Smooth muscle cell (in vitro differentiated cells): ENCODE measurements around the gene PUM1. TPM values are rescaled to one million over a fixed set of nuclear protein-coding genes. Genes with fewer than 3 reads are reported as not detected.

Experiments
- DNase-seq: peaks from one replicate; lab custom pipeline; 2025; ENCODE audit not compliant: unreplicated experiment; lab: John Stamatoyannopoulos, UW
- H2AFZ ChIP-seq: fragments of 200-600 bp; sonication (generic); 2 replicates; pipeline ENCODE4 v1.6.0; 2016; ENCODE audit warnings: antibody characterized with exemption, low read depth, mild to moderate bottlenecking
- H3F3A ChIP-seq: fragments of 200-600 bp; sonication (generic); 2 replicates; pipeline ENCODE4 v1.6.0; 2017; ENCODE audit warnings: antibody characterized with exemption, low read depth
- H3K27ac ChIP-seq: fragments of 200-600 bp; sonication (generic); 2 replicates; pipeline ENCODE4 v1.5.1; 2016; ENCODE audit warnings: low read depth, mild to moderate bottlenecking
- H3K27me3 ChIP-seq: fragments of 200-600 bp; sonication (generic); 2 replicates; pipeline ENCODE4 v1.6.1; 2016; ENCODE audit warnings: low read depth, mild to moderate bottlenecking
- H3K36me3 ChIP-seq: fragments of 200-600 bp; sonication (generic); 2 replicates; pipeline ENCODE4 v1.5.1; 2016; ENCODE audit warnings: low read depth
- H3K4me1 ChIP-seq: fragments of 200-600 bp; sonication (generic); 2 replicates; pipeline ENCODE4 v1.5.1; 2016; ENCODE audit warnings: low read depth
- H3K4me2 ChIP-seq: fragments of 200-600 bp; sonication (generic); 2 replicates; pipeline ENCODE4 v1.6.0; 2016; ENCODE audit warnings: mild to moderate bottlenecking
- H3K4me3 ChIP-seq: fragments of 200-600 bp; sonication (generic); 2 replicates; pipeline ENCODE4 v1.5.1; 2016; ENCODE audit warnings: mild to moderate bottlenecking
- H3K79me2 ChIP-seq: fragments of 200-600 bp; sonication (generic); 2 replicates; pipeline ENCODE4 v1.6.0; 2016; ENCODE audit warnings: low read depth, mild to moderate bottlenecking
- H3K9ac ChIP-seq: fragments of 200-600 bp; sonication (generic); 2 replicates; pipeline ENCODE4 v1.6.0; 2016; ENCODE audit warnings: low read depth
- H3K9me3 ChIP-seq: fragments of 200-600 bp; sonication (generic); replicated peaks from 2 replicates; pipeline ENCODE4 v1.5.1; 2016; ENCODE audit warnings: low read depth
- H4K20me1 ChIP-seq: fragments of 200-600 bp; sonication (generic); 2 replicates; pipeline ENCODE4 v1.6.0; 2016; ENCODE audit warnings: low read depth
- CTCF ChIP-seq: fragments of 200-600 bp; sonication (generic); IDR thresholded peaks from 2 replicates; pipeline ENCODE4 v1.5.1; 2017; ENCODE audit warnings: borderline replicate concordance, mild to moderate bottlenecking, antibody characterized with exemption; ENCODE audit not compliant: insufficient read depth, poor library complexity, severe bottlenecking
- WGBS: methylation state at CpG from one replicate; pipeline ENCODE4 v1.1.7; 2016; ENCODE audit warnings: low lambda C conversion rate; 5-methylcytosine and 5-hydroxymethylcytosine counted together
- polyA plus RNA-seq: library from polyadenylated mRNA; unstranded; fragments of >200 nt; fragmentation: Nextera tagmentation; extraction: Ambion mirVana; gene quantifications from 2 replicates; pipeline ENCODE4 v1.2.1, GENCODE V29; 2016
- total RNA-seq: library from RNA; depleted of rRNA; stranded (reverse); fragments of >200 nt; gene quantifications from 2 replicates; pipeline ENCODE4 v1.2.3, GENCODE V29; 2014

The PUM1 gene
- total and polyA plus RNA-seq, 2 experiments from 2014 or later: 49.0 to 78.2 TPM

GRCh38 chr1:31058012-31058411, 7.5 kb downstream of the PUM1 start:
- peaks cover 12% of the 10 kb centered on the region for H3K4me1 ChIP-seq
- no peaks in the 10 kb centered on the region for H3K9me3 ChIP-seq
- DNase-seq: no peak
- peaks cover 100% of the 10 kb centered on the region for H4K20me1 ChIP-seq
- peaks cover 100% of the 10 kb centered on the region for H3K79me2 ChIP-seq
- no peaks in the 10 kb centered on the region for H3K27me3 ChIP-seq
- H3K4me3 ChIP-seq: no peak overlapping the region
- H2AFZ ChIP-seq: no peak overlapping the region
- no peak overlapping the region for H3K4me2 ChIP-seq
- H3K36me3 ChIP-seq: peaks cover 9% of the 10 kb centered on the region
- H3K27ac ChIP-seq: no peak overlapping the region
- H3F3A ChIP-seq: no peaks in the 10 kb centered on the region
- H3K9ac ChIP-seq: no peak overlapping the region
- TF ChIP-seq CTCF: no peak
- 94% methylated on average over 4 of the region's 4 CpGs for WGBS

GRCh38 chr1:31055953-31056352, 9.6 kb downstream of the PUM1 start:
- no peak for TF ChIP-seq CTCF
- WGBS: 100% methylated on average over 1 of the region's 1 CpG
- no peak overlapping the region for H3K4me2 ChIP-seq

GRCh38 chr1:31055501-31055900, 10.0 kb downstream of the PUM1 start:
- H3K4me1 ChIP-seq: no peaks in the 10 kb centered on the region
- H3K9ac ChIP-seq: no peak overlapping the region
- no peak overlapping the region for H2AFZ ChIP-seq
- 90% methylated on average over 3 of the region's 3 CpGs for WGBS
- H3F3A ChIP-seq: no peaks in the 10 kb centered on the region
- no peak overlapping the region for H3K4me2 ChIP-seq
- DNase-seq: no peak
- no peak overlapping the region for H3K4me3 ChIP-seq
- peaks cover 100% of the 10 kb centered on the region for H4K20me1 ChIP-seq
- peaks cover 9% of the 10 kb centered on the region for H3K36me3 ChIP-seq
- no peak for TF ChIP-seq CTCF
- no peaks in the 10 kb centered on the region for H3K27me3 ChIP-seq
- peaks cover 100% of the 10 kb centered on the region for H3K79me2 ChIP-seq
- peak overlapping the region; percentile 30 for H3K27ac ChIP-seq
- no peaks in the 10 kb centered on the region for H3K9me3 ChIP-seq

More at GRCh38 chr1:31055953-31056352, 9.6 kb downstream of the PUM1 start:
- Histone ChIP-seq H3K4me3 (no peak overlapping the region), H3F3A (no peaks in the 10 kb centered on the region), H3K9ac (no peak overlapping the region), H3K27ac (peak overlapping the region; percentile 30), H2AFZ (no peak overlapping the region), H4K20me1 (peaks cover 100% of the 10 kb centered on the region), H3K27me3 (no peaks in the 10 kb centered on the region), H3K9me3 (no peaks in the 10 kb centered on the region), H3K4me1 (no peaks in the 10 kb centered on the region), H3K36me3 (peaks cover 9% of the 10 kb centered on the region), H3K79me2 (peaks cover 100% of the 10 kb centered on the region)
- no peak for DNase-seq

- 96% methylated on average over 5 of the region's 5 CpGs for WGBS
- H3K27ac ChIP-seq: peak overlapping the region; percentile 30
- H3F3A ChIP-seq: no peaks in the 10 kb centered on the region
- H2AFZ ChIP-seq: no peak overlapping the region
- no peak overlapping the region for H3K4me3 ChIP-seq
- H3K9ac ChIP-seq: no peak overlapping the region
- H3K4me2 ChIP-seq: no peak overlapping the region
- H3K4me1 ChIP-seq: no peaks in the 10 kb centered on the region
- DNase-seq: no peak
- peaks cover 100% of the 10 kb centered on the region for H4K20me1 ChIP-seq
- peaks cover 9% of the 10 kb centered on the region for H3K36me3 ChIP-seq
- H3K9me3 ChIP-seq: no peaks in the 10 kb centered on the region
- TF ChIP-seq CTCF: no peak
- peaks cover 100% of the 10 kb centered on the region for H3K79me2 ChIP-seq
- no peaks in the 10 kb centered on the region for H3K27me3 ChIP-seq
Observed at GRCh38 chr1:31054958-31055481, 10.5 kb downstream of the PUM1 start.
